GM21515 (cell line): Measurements from ENCODE around the gene ARHGAP44.

Experiments
- ATAC-seq: cut with Tn5 transposase; IDR thresholded peaks from one replicate; pipeline ENCODE4 v1.9.1; 2021; ENCODE audit not compliant: unreplicated experiment

The ARHGAP44 gene

DNA sequence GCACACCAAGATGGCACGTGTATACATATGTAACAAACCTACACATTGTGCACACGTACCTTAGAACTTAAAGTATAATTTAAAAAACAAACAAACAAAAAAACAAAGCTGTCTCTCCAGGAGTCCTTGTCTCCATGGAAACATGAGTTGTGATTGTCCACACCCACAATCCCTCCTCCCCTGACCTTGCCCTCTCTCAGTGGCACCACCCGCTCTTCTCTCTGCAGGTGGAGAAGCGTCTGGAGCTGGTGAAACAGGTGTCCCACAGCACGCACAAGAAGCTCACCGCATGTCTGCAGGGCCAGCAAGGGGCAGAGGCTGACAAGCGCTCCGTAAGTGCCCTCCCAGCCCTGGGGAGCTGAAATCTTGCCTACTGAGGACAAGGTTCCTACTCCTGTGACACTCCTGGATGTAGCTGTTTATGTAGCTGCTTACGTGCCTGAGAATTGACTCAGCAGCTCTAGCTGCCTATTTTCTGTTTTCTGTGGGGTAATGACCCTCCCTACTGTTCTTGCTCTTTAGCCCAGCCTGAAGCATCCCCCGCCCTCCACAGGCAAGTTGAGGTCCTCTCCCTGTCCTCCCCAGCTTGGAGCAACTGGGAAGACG is 107.0 kb downstream of the ARHGAP44 start:
- ATAC-seq, result no peak

DNA sequence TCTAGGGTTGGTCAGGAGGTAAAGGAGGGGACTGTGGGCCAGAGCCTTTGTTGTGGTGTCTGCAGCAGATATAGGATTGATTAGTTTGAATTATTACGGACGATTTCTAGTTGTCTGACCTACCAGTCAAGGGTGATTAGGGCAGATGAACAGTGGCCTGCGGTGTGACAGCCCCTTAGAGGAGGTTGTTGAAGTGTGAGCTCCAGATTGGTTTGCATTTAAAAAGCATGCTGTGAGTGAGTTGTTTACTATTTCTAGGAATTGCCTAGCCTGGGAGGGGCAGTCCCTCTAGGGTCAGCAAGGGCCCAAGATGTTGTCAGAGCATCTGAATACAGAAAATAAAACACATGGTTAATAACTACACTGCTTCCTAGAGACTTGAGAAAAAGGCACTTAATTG is 108.8 kb downstream of the ARHGAP44 start:
- no peak for ATAC-seq

DNA sequence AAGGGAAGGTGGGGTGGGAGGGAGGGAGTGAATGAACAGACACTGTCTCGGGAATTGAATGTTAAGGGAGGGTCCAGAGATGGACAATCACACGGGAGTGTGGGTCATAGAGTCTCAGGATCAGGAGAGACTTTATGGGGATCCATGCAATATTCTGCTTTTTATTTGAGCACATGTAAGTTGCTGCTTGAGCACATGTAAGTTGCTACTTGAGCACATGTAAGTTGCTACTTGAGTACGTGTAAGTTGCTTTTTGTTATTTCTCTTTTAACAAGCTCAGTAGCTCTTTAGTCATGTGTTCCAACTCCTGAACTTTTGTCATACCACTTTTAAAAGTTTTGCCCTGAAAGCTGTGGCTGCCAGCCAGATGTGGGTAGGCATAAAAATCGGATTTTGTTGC is 110.3 kb downstream of the ARHGAP44 start:
- no peak for ATAC-seq

DNA sequence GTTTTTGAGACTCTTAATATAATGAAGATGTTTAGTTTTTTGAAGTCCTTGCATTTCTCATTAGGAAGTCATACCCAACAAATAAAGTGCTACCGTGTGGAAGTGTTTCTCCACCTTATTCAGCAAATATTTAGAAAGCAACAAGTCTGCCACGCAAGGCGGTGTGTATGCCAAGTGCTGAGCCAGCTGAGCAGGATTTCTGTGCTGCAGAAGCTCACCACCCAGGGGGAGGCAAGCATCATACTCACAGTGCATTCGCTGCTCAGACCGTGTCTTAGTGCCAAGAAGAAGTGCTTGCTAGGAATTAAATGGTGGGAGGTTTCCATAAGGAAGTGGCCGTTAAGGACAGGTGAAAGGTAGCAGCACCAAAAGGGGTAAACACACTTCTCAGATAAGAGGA is 111.2 kb downstream of the ARHGAP44 start:
- no peak for ATAC-seq

DNA sequence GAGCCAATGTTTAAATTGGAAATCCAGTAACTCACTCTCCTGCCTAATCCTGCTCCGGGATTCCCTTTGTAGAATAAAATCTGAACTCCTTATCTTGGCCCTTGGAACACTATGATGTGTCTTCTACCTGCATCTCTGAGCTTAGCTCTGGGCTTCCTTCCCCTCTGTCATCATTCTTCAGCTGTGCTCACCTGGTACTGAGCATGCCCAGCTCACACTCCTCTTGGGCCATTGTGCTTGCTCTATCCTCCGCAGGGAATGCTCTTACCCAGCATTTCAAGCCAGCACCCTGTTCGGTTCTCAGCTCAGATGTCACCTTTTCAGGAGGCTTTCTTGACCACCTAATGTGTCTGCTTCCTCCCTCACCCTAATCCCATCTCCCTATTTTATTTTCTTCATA is 112.7 kb downstream of the ARHGAP44 start:
- no peak for ATAC-seq

DNA sequence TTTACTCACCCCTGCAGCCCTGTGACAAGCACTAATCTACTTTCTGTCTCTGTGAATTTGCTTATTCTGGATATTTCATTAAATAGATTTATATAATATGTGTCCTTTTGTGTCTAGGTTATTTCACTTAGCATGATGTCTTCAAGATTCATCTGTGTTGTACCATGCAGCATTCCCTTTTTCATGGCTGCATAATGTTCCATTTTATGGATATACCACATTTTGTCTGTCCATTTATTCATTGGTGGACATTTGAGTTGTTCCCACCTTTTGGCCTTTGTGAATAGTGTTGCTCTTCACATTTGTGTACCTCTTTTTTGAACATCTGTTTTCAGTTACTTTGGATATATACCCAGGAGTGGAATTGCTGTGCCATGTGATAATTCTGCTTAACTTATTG is 118.2 kb downstream of the ARHGAP44 start:
- ATAC-seq, result no peak

DNA sequence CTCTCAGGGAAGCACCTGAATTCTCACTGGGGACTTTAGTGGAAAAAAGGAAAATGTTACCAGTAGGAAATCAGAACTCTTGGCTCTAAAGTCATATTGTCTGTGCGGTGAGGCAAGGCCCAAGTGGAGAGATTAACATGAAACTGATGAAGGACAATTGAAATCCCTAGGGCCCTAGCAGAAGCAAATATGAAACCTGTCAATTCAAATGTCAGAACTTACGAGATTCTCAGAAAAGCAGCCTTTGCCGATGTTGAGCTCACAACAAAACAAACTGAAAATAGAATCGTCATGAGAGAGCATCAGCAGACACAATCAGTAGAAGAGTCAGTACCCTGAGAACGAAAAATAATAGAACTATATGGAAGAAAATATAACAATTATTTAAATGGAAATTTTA is 119.7 kb downstream of the ARHGAP44 start:
- no peak for ATAC-seq

DNA sequence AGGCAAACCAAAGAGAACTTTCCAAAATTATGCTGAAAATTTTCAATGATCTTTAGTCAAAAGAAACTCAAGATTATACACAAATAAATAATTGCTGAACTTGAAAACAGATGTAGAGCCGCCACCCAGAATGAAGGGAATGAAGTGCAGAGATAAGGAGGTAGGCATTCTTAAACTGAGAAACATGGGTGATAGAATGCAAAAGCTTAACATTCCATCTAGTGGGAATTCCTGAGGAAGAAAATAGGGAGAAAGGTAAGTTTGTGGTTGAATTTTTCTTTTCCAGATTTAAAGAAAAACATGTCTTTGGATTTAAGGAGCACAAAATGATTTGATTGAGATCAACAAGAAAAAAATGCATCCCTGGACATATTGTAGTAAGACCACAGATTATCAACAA is 120.2 kb downstream of the ARHGAP44 start:
- no peak for ATAC-seq

DNA sequence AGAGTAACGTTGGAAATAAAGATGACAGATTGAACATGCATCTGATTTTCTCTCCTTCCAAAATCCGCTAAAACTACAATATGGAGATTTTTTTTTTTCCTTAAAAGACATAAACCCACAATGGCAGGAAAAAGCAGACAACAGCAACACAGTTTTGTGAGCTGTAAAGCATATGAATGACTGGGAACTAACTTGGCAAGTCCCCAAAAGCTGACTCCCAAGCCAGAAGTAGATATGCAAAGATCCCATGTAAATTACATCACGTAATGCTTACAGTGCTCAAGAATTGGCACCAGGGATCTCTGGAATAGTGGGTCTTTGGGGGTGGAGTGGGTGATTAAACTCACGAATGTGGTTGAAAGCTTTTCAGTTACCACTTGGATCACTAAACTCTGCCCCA is 121.9 kb downstream of the ARHGAP44 start:
- ATAC-seq, result no peak

DNA sequence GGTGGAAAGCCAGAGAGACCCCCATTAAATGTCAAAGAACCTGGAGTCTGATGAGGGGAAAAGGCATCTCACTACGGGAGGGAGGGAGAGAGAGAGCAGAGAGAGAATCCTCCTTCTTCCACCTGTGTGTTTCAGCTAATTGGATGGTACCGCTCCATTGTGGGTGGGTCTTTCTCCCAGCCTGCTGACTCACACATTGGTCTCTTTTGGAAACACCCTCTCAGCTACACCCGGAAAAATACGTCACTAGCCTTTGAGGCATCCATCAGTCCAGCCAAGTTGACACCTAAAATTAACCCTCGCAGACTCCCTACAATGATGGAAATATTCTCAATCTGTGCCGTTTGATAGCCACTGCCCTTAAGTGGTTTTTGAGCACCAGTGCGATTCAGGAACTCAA is 128.1 kb downstream of the ARHGAP44 start:
- ATAC-seq, result no peak

DNA sequence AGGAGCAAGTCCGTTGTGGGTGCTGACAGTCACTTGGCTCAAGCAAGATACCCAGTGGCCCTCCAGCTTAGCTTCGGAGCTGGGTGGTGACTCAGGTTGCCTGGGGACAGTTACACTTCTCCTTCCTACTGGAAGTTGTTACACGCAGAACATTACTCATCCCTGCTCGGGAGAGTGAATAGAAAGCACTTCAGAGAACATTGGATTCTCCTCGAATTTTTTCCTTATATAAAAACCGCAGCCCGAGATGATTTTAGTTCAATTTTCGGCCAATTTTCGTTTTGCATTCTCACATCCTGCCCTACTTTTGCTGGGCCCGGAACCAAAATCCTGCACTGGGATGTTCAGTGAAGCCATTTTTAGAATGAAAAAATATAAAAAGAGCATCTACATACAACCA is 128.8 kb downstream of the ARHGAP44 start:
- no peak for ATAC-seq

DNA sequence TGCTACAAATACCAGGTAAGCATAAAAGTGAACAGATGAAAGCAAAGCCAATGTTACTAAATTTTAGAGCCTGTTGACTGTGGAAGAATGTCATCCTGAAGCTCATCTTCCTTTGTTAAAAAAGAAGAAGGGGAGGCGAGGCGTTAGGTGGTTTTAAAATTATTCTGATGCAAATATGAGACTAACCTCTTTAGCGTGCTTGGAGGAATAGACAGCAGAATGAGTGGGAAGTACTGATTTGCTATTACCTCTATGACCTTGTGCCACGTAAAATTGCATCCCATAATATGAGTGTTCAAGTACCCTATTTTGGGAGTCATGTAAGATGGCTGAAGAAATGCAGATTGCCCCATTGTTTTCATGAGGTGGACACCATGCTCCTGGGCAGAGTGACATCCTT is 132.8 kb downstream of the ARHGAP44 start:
- no peak for ATAC-seq

DNA sequence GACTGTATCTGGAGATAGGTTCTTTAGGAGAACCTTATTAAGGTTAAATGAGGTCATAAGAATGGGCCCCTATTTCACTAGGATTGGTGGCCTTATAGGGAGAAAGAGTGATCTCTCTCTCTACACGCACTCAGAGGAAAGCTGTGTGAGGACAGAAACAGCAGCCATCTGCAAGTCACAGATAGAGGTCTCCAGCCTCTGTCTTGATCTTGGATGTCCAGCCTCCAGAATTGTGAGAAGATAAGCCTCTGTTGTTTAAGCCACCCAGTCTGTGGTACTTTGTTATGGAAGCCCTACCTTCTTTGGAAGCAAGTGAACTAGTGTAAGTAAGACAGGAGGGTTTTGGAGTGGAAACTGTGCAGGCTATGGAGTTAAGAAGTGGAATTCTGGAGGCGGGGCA is 135.3 kb downstream of the ARHGAP44 start:
- ATAC-seq, result no peak

DNA sequence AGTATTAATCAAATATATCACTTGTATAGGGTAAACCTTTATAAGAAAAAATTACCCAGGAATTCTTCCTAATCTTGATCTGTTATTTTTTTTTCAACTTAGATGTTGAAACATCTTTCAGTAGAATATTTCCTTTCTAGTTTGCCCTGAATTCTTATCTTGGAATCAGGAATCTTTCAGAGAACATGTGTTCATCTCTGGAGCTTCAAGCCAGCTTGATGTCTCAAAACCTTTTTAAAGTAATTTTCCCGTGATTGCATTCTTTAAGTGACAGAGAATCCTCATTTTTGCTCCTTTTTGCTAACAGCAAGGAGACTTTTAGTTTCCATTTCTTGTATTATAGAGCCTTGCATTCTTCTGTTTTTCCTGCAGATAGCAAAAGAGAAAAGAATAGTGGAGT is 137.7 kb downstream of the ARHGAP44 start:
- no peak for ATAC-seq

DNA sequence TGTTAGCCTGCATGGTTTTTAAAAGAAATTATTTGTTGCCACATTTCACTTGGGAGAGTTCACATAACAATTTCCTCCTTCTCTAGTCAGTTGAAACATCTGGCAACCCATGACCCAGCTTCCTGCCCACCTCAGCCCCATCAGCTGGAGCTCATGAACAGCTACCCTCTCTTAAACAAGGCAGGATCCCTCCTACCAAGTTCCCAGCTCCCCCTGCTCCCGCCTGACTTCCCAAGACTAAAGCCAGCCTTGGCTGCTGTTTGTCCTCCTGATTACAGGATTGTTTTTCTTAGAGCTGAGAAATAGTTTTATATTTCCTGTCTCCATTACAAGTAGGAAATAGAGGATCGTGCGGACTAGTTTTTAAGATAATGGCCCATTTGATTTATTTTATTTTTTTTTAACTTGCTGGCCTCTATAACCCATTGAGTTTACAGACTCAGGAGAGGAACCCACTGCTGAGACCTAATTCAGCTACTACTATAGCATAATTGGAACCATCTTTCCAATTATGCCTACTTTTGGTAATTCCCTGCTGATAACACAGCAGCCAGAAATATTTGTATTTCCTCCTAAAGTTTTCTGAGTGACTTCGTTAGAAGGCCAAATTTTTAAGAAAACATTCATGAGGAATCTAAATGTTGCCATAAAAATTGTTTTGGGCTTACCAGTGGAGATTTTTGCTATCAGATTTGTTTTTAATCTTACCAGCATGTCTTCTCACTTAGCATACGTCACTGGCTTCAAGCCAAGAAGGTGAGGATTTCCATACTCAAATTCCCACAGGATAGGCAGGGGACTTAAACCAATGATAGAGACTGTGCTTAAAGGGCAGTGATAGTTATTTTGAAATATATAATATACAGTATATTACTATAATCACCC is 138.5 kb downstream of the ARHGAP44 start:
- ATAC-seq, result no peak

DNA sequence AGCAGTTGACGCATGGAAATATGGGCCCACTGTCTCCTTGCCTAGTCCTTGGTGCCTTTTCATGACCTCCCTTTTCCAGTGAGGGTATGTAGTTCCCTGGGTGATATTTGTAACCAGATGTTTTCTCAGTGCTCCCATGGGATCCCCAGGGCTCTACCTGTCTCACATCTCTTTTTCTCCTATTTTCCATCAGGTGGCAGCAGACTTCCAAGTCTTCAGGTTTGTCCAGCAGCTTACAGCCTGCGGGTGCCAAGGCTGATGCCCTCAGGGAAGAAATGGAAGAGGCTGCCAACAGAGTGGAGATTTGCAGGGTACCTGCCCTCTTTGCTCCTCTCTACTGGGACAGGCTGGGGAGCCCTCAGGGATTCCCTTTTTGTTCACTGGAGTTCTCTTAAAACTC is 139.4 kb downstream of the ARHGAP44 start:
- ATAC-seq, result no peak

DNA sequence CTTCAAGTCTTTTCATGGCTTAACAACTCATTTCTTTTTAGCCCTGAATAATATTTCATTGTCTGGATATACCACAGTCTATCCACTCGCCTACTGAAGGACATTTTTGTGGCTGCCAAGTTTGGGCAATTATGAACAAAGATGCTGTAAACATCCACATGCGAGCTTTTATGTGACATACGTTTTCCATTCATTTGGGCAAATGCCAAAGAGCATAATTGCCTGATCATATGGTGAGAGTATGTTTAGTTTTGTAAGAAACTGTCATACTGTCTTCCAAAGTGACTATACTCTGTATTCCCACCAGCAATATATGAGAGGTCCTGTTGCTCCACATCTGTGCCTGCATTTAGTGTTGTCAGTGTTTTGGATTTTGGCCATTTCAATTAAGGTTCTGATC is 147.2 kb downstream of the ARHGAP44 start:
- no peak for ATAC-seq

DNA sequence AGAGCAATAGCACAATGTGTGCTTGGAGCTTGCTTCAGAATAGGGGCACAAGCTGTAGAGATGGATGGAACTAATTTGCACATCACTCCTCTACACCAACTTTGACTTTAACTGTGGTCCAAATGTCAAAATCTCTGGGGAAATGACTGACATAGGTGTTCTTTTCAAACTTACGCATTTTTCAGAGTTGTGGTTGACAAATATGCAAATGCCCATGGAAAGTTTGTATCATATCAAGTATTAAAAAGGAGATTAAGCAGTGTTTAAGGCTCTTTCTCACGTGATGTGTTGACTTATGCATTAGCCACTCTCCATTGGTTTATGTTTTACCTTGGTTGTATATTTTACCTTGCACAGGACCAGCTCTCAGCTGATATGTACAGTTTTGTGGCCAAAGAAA is 151.4 kb downstream of the ARHGAP44 start:
- ATAC-seq, result no peak

DNA sequence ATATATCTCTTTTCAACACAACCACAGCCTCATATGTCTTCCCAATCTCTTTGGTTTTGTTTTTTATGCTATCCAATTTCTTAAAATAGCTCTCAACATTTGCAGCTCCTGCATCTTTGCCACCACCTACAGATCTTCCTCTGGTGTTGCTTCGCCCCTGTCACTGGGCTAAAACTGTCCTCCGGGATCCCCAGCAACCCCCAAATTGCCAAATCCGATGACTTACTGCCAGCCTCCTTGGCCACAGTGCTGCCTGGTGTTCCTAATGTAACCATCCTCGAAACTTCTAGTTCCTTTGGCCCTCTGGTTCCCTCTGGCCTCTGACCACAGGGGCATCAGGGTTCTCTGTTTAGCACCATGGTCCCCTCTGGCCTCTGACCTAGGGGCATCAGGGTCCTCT is 157.7 kb downstream of the ARHGAP44 start:
- no peak for ATAC-seq

DNA sequence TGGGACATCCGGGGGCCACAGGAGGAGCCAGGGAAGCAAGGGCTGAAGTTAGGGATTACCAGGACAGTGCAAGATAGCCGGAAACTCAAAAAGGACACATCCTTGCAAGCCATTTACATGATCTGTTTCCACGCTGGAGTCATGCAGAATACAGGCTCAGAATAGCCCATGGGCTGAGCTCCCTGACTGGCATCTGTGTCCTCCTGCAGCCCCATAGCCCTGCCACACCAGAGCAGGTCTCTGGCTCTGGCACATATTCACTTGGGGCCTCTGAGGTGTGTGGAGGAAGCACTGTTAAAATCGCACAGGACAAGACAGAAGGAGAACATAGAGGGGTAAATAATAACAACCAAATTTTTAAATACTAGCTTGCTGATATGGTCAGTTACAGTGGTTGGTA is 162.7 kb downstream of the ARHGAP44 start:
- no peak for ATAC-seq

DNA sequence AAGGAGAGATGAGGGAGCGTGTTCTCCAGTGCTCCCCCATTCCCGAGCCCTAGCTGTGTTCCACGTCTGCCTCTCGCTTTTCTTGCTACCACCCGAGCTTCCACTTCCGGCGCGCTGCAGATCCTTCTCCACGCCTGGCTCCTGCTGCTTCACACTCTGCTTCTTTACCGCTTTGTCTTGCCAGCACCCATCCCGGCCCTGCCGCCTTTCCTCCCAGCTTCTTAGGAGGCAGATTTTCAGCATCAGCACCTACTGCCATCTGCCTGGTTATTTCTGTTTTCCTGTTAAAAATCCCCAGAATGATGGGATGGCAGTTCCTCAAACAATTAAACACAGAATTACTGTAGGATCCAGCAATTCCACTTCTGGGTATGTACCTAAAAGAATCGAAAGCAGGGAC is 163.9 kb downstream of the ARHGAP44 start:
- ATAC-seq, result no peak

DNA sequence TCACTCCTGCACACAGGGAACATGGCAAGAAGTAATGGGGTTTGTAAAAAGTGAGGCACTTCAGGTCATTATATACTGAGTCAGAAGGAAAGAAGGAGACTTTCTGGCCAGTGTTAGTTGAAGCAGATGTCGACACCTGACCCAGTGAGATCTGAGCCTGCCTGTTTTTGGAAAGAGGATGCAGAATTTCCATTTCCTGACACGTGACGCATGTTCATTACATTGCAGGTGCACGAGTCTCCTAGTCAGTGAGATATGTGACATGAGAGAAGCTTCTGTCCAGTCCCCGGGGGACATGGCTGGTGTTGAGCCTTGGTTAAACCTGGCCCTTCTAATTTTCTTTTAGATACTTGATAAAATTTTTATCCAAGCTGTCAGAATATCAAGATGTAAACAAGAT is 166.2 kb downstream of the ARHGAP44 start:
- ATAC-seq, result no peak

DNA sequence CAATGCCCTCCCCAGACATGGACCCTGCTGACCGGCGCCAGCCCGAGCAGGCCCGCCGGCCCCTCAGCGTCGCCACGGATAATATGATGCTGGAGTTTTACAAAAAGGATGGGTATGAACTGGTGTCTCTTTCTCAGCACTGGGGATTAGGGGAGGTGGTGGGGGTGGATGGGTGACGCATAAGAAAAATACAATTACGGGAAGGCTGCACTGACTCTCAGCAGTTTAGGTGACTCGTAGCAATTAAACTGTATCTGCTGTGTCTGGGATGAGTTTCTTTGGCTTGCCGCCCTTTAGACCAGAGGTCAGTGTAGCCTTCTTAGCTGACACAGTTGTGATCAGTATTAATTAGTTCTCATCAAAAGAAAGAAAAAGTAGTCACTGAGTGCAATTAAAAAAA is 169.5 kb downstream of the ARHGAP44 start:
- ATAC-seq, result no peak
